ENCODE data around the gene INPP5F.

Gene INPP5F

GRCh38 chr10:119776536-119776935 lies 50.7 kb downstream of the INPP5F start:
- H3K27ac ChIP-seq (replicated peaks; ENCODE audit: low read length), result no peak overlapping the region
- H3K14ac ChIP-seq (ENCODE audit: low read length), result no peak overlapping the region
- no peak overlapping the region for H3K18ac ChIP-seq (ENCODE audit: low read length)
- no peak overlapping the region for H3K9ac ChIP-seq (ENCODE audit: low read depth, low read length, poor library complexity)
- no peak overlapping the region for H3K4me2 ChIP-seq (ENCODE audit: insufficient read depth, low read length, poor library complexity, severe bottlenecking)
- no peak overlapping the region for H2BK15ac ChIP-seq (ENCODE audit: low read length)
- no peak overlapping the region for H3K4me3 ChIP-seq (ENCODE audit: low read length in 2 of 2)
- no peak overlapping the region for H2BK12ac ChIP-seq (ENCODE audit: low read length)
- no peak overlapping the region for H3K4ac ChIP-seq (ENCODE audit: low read length)
- no peaks in the 10 kb centered on the region for H3K27me3 ChIP-seq (ENCODE audit: control insufficient read depth in 3 of 3, insufficient read depth in 3 of 3, low read depth in 1 of 3, low read length in 3 of 3)
- no peak overlapping the region for H4K8ac ChIP-seq (ENCODE audit: low read depth, low read length)
- H2BK120ac ChIP-seq (ENCODE audit: low read depth, low read length), result no peak overlapping the region
- no peak overlapping the region for H4K91ac ChIP-seq (ENCODE audit: low read depth, low read length, poor library complexity)
- no peaks in the 10 kb centered on the region for H3K4me1 ChIP-seq (ENCODE audit: control insufficient read depth in 2 of 2, insufficient read depth in 1 of 2, low read depth in 1 of 2, low read length in 2 of 2)
- H3K23ac ChIP-seq (ENCODE audit: low read depth, low read length, poor library complexity), result no peak overlapping the region
- H2BK5ac ChIP-seq (ENCODE audit: low read length), result no peak overlapping the region
- H2AFZ ChIP-seq (ENCODE audit: low read length), result no peak overlapping the region
- peaks cover 0 to 4% of the 10 kb centered on the region in 2 donors for H3K36me3 ChIP-seq (replicated peaks in 1 of 2; ENCODE audit: control insufficient read depth in 2 of 2, insufficient read depth in 2 of 2, low read length in 2 of 2)
- H3K9me3 ChIP-seq (replicated peaks in 1 of 2; ENCODE audit: control insufficient read depth in 2 of 2, insufficient read depth in 1 of 2, low read depth in 1 of 2, low read length in 2 of 2), result peaks cover 0 to 2% of the 10 kb centered on the region in 2 donors
- no peaks in the 10 kb centered on the region for H3K79me1 ChIP-seq (ENCODE audit: low read depth, low read length)
- WGBS, 2 donors (ENCODE audit: extremely low coverage in 2 of 2, insufficient read length in 2 of 2, insufficient replicate concordance in 1 of 2), result no CpG with 5 or more reads among the region's 1 CpG
- no peak for DNase-seq (ENCODE audit: low spot score)
- no peak overlapping the region for H2AK5ac ChIP-seq (ENCODE audit: low read depth, low read length)

- Histone ChIP-seq H3K4ac (ENCODE audit: low read length) (no peak overlapping the region), H3K4me3 (ENCODE audit: low read length in 2 of 2) (no peak overlapping the region), H2BK12ac (ENCODE audit: low read length) (no peak overlapping the region), H3K27me3 (ENCODE audit: control insufficient read depth in 3 of 3, insufficient read depth in 3 of 3, low read depth in 1 of 3, low read length in 3 of 3) (no peaks in the 10 kb centered on the region), H4K8ac (ENCODE audit: low read depth, low read length) (no peak overlapping the region), H2AFZ (ENCODE audit: low read length) (no peak overlapping the region), H3K18ac (ENCODE audit: low read length) (no peak overlapping the region), H4K91ac (ENCODE audit: low read depth, low read length, poor library complexity) (no peak overlapping the region), H2BK120ac (ENCODE audit: low read depth, low read length) (no peak overlapping the region), H3K23ac (ENCODE audit: low read depth, low read length, poor library complexity) (no peak overlapping the region), H3K27ac (replicated peaks; ENCODE audit: low read length) (no peak overlapping the region), H3K79me1 (ENCODE audit: low read depth, low read length) (no peaks in the 10 kb centered on the region), H3K4me1 (ENCODE audit: control insufficient read depth in 2 of 2, insufficient read depth in 1 of 2, low read depth in 1 of 2, low read length in 2 of 2) (no peaks in the 10 kb centered on the region), H2BK5ac (ENCODE audit: low read length) (no peak overlapping the region), H3K9me3 (replicated peaks in 1 of 2; ENCODE audit: control insufficient read depth in 2 of 2, insufficient read depth in 1 of 2, low read depth in 1 of 2, low read length in 2 of 2) (peaks cover 0 to 2% of the 10 kb centered on the region in 2 donors), H2AK5ac (ENCODE audit: low read depth, low read length) (no peak overlapping the region), H2BK15ac (ENCODE audit: low read length) (no peak overlapping the region), H3K36me3 (replicated peaks in 1 of 2; ENCODE audit: control insufficient read depth in 2 of 2, insufficient read depth in 2 of 2, low read length in 2 of 2) (no peaks in the 10 kb centered on the region), H3K4me2 (ENCODE audit: insufficient read depth, low read length, poor library complexity, severe bottlenecking) (no peak overlapping the region), H3K9ac (ENCODE audit: low read depth, low read length, poor library complexity) (no peak overlapping the region), H3K14ac (ENCODE audit: low read length) (no peak overlapping the region)
- DNase-seq (ENCODE audit: low spot score), result no peak
- WGBS, 2 donors (ENCODE audit: extremely low coverage in 2 of 2, insufficient read length in 2 of 2, insufficient replicate concordance in 1 of 2), result no CpG with 5 or more reads among the region's 3 CpGs
These were observed 51.8 kb downstream of the INPP5F start for GRCh38 chr10:119777686-119778085.

- H3K27ac ChIP-seq (replicated peaks; ENCODE audit: low read length), result no peak overlapping the region
- H3K14ac ChIP-seq (ENCODE audit: low read length), result no peak overlapping the region
- no peak overlapping the region for H3K9ac ChIP-seq (ENCODE audit: low read depth, low read length, poor library complexity)
- no peak overlapping the region for H4K91ac ChIP-seq (ENCODE audit: low read depth, low read length, poor library complexity)
- no peaks in the 10 kb centered on the region for H3K4me1 ChIP-seq (ENCODE audit: control insufficient read depth in 2 of 2, insufficient read depth in 1 of 2, low read depth in 1 of 2, low read length in 2 of 2)
- H2BK5ac ChIP-seq (ENCODE audit: low read length), result no peak overlapping the region
- H3K23ac ChIP-seq (ENCODE audit: low read depth, low read length, poor library complexity), result no peak overlapping the region
- no peak overlapping the region for H2AFZ ChIP-seq (ENCODE audit: low read length)
- H3K79me1 ChIP-seq (ENCODE audit: low read depth, low read length), result no peaks in the 10 kb centered on the region
- H2AK5ac ChIP-seq (ENCODE audit: low read depth, low read length), result no peak overlapping the region
- no peak overlapping the region for H3K18ac ChIP-seq (ENCODE audit: low read length)
- no peak overlapping the region for H3K4ac ChIP-seq (ENCODE audit: low read length)
- no peak overlapping the region for H4K8ac ChIP-seq (ENCODE audit: low read depth, low read length)
- H2BK15ac ChIP-seq (ENCODE audit: low read length), result no peak overlapping the region
- peaks cover 0 to 2% of the 10 kb centered on the region in 2 donors for H3K9me3 ChIP-seq (replicated peaks in 1 of 2; ENCODE audit: control insufficient read depth in 2 of 2, insufficient read depth in 1 of 2, low read depth in 1 of 2, low read length in 2 of 2)
- no peak overlapping the region for H3K4me3 ChIP-seq (ENCODE audit: low read length in 2 of 2)
- no peak overlapping the region for H2BK120ac ChIP-seq (ENCODE audit: low read depth, low read length)
- H2BK12ac ChIP-seq (ENCODE audit: low read length), result no peak overlapping the region
- H3K36me3 ChIP-seq (replicated peaks in 1 of 2; ENCODE audit: control insufficient read depth in 2 of 2, insufficient read depth in 2 of 2, low read length in 2 of 2), result no peaks in the 10 kb centered on the region
- no CpG with 5 or more reads among the region's 7 CpGs for WGBS, 2 donors (ENCODE audit: extremely low coverage in 2 of 2, insufficient read length in 2 of 2, insufficient replicate concordance in 1 of 2)
- no peak for DNase-seq (ENCODE audit: low spot score)
- no peaks in the 10 kb centered on the region for H3K27me3 ChIP-seq (ENCODE audit: control insufficient read depth in 3 of 3, insufficient read depth in 3 of 3, low read depth in 1 of 3, low read length in 3 of 3)
- H3K4me2 ChIP-seq (ENCODE audit: insufficient read depth, low read length, poor library complexity, severe bottlenecking), result no peak overlapping the region
These were observed 53.1 kb downstream of the INPP5F start for GRCh38 chr10:119778776-119779445.

GRCh38 chr10:119780879-119781480 lies 55.1 kb downstream of the INPP5F start:
- Histone ChIP-seq H3K9me3 (replicated peaks in 1 of 2; ENCODE audit: control insufficient read depth in 2 of 2, insufficient read depth in 1 of 2, low read depth in 1 of 2, low read length in 2 of 2) (peaks cover 0 to 2% of the 10 kb centered on the region in 2 donors), H2BK5ac (ENCODE audit: low read length) (no peak overlapping the region), H3K4me3 (ENCODE audit: low read length in 2 of 2) (no peak overlapping the region), H3K27ac (replicated peaks; ENCODE audit: low read length) (no peak overlapping the region), H4K91ac (ENCODE audit: low read depth, low read length, poor library complexity) (no peak overlapping the region), H3K4me1 (ENCODE audit: control insufficient read depth in 2 of 2, insufficient read depth in 1 of 2, low read depth in 1 of 2, low read length in 2 of 2) (peaks cover under 1 to 3% of the 10 kb centered on the region in 2 donors), H2BK15ac (ENCODE audit: low read length) (no peak overlapping the region), H2AK5ac (ENCODE audit: low read depth, low read length) (no peak overlapping the region), H2BK12ac (ENCODE audit: low read length) (no peak overlapping the region), H3K23ac (ENCODE audit: low read depth, low read length, poor library complexity) (no peak overlapping the region), H3K27me3 (ENCODE audit: control insufficient read depth in 3 of 3, insufficient read depth in 3 of 3, low read depth in 1 of 3, low read length in 3 of 3) (no peaks in the 10 kb centered on the region), H3K79me1 (ENCODE audit: low read depth, low read length) (no peaks in the 10 kb centered on the region), H3K4ac (ENCODE audit: low read length) (no peak overlapping the region), H3K4me2 (ENCODE audit: insufficient read depth, low read length, poor library complexity, severe bottlenecking) (no peak overlapping the region), H3K9ac (ENCODE audit: low read depth, low read length, poor library complexity) (no peak overlapping the region), H4K8ac (ENCODE audit: low read depth, low read length) (no peak overlapping the region), H3K18ac (ENCODE audit: low read length) (no peak overlapping the region), H2BK120ac (ENCODE audit: low read depth, low read length) (no peak overlapping the region), H3K14ac (ENCODE audit: low read length) (no peak overlapping the region), H3K36me3 (replicated peaks in 1 of 2; ENCODE audit: control insufficient read depth in 2 of 2, insufficient read depth in 2 of 2, low read length in 2 of 2) (no peaks in the 10 kb centered on the region), H2AFZ (ENCODE audit: low read length) (no peak overlapping the region)
- DNase-seq (ENCODE audit: low spot score), result no peak
- WGBS, 2 donors (ENCODE audit: extremely low coverage in 2 of 2, insufficient read length in 2 of 2, insufficient replicate concordance in 1 of 2), result no CpG with 5 or more reads among the region's 5 CpGs
